K562 (cell line): Measurements from ENCODE around the gene CLK3. TPM values are rescaled to one million over a fixed set of nuclear protein-coding genes. Genes with fewer than 3 reads are reported as not detected.

Source experiments
- ATAC-seq: fragments of 200-7000 bp; cut with Tn5 transposase; 3 replicates; pipeline ENCODE4 v1.9.1; 2020; ENCODE audit warnings: moderate library complexity
- BruUV-seq: library from RNA; stranded (reverse); fragments of 400-500 nt; replicated peaks from 2 replicates; lab custom pipeline; 2021; lab: Mats Ljungman, UMichigan
- CTCF ChIA-PET: fragments of 300-600 bp; formaldehyde crosslinking; extraction: SDS; loops from one replicate; lab custom pipeline; 2021; ENCODE audit warnings: low intra/inter-chr PET ratio; lab: Yijun Ruan, JAX
- POLR2A ChIA-PET: fragments of 300-600, 350-650 bp; sonication (Branson Sonifier 250); formaldehyde crosslinking; extraction: SDS; loops from one replicate; lab custom pipeline; 2021; ENCODE audit warnings: antibody characterized with exemption, inconsistent platforms; lab: Yijun Ruan, JAX
- DNase-seq, 4 experiments: peaks; one replicate each; pipeline versions ENCODE4 v3.0.0 to v3.0.0-alpha.2; 2011 to 2018; ENCODE audit warnings: low spot score in 3 of 4, mixed read lengths in 3 of 4; ENCODE audit errors: extremely low read depth in 1 of 4
- FAIRE-seq: peaks from 2 replicates; lab custom pipeline; 2011; peaks lifted over from hg19 to GRCh38; lab: Jason Lieb, UNC
- H2AFZ ChIP-seq: 2 replicates; pipeline ENCODE4 v1.6.0; 2011; ENCODE audit warnings: low read depth, low read length, control low read depth, inconsistent platforms
- H3K27ac ChIP-seq: fragments of 200-600 bp; 3 replicates; pipeline ENCODE4 v1.8.0; 2011; ENCODE audit warnings: low read depth, mild to moderate bottlenecking, control low read depth, inconsistent platforms, low read length, moderate library complexity, mixed read lengths; ENCODE audit errors: extremely low read depth
- H3K27me3 ChIP-seq, 2 experiments: fragments of 300-600 bp in 1 of 2; 2 replicates in 1 of 2; 3 replicates in 1 of 2; pipeline versions ENCODE4 v1.6.0 to v1.8.0; 2011; ENCODE audit warnings: inconsistent platforms in 2 of 2, low read length in 2 of 2, mild to moderate bottlenecking in 1 of 2, mixed read lengths in 1 of 2, moderate library complexity in 1 of 2; ENCODE audit not compliant: control insufficient read depth in 2 of 2, insufficient read depth in 2 of 2
- H3K36me3 ChIP-seq: fragments of 300-600 bp; 3 replicates; pipeline ENCODE4 v1.8.0; 2011; ENCODE audit warnings: mild to moderate bottlenecking, low read length, inconsistent platforms; ENCODE audit not compliant: control insufficient read depth, insufficient read depth
- H3K4me1 ChIP-seq, 2 experiments: fragments of 200-600 bp in 1 of 2; replicated peaks in 1 of 2; 2 replicates in 1 of 2; 3 replicates in 1 of 2; pipeline versions ENCODE4 v1.5.1 to v1.8.0; 2011; ENCODE audit warnings: inconsistent platforms in 2 of 2, low read length in 2 of 2, mild to moderate bottlenecking in 1 of 2, mixed read lengths in 1 of 2, moderate library complexity in 1 of 2; ENCODE audit not compliant: control insufficient read depth in 2 of 2, insufficient read depth in 2 of 2
- H3K4me2 ChIP-seq: 2 replicates; pipeline ENCODE4 v1.6.1; 2011; ENCODE audit warnings: low read length, control low read depth, inconsistent platforms, mixed read lengths; ENCODE audit not compliant: insufficient read depth
- H3K4me3 ChIP-seq: fragments of 200-600 bp; sonication (generic), shearing (Covaris generic); 2 replicates; pipeline ENCODE4 v1.5.1; 2016; ENCODE audit warnings: control low read depth, inconsistent platforms
- H3K79me2 ChIP-seq: fragments of 200-600 bp; 3 replicates; pipeline ENCODE4 v1.8.0; 2011; ENCODE audit warnings: low read length, inconsistent platforms; ENCODE audit not compliant: control insufficient read depth, insufficient read depth
- H3K9ac ChIP-seq, 2 experiments: 2 replicates each; pipeline versions ENCODE4 v1.6.0 to v1.6.1; 2011; ENCODE audit warnings: low read depth in 2 of 2, low read length in 2 of 2, control low read depth in 1 of 2, inconsistent platforms in 1 of 2, mild to moderate bottlenecking in 1 of 2, mixed read lengths in 1 of 2; ENCODE audit not compliant: insufficient read depth in 1 of 2
- H3K9me1 ChIP-seq: one replicate; pipeline ENCODE4 v1.6.0; 2011; ENCODE audit warnings: inconsistent platforms, mild to moderate bottlenecking, low read length, moderate library complexity; ENCODE audit not compliant: control insufficient read depth, insufficient read depth
- H3K9me3 ChIP-seq: replicated peaks from 2 replicates; pipeline ENCODE4 v1.5.1; 2011; ENCODE audit warnings: low read depth, low read length, inconsistent platforms; ENCODE audit not compliant: control insufficient read depth, insufficient read depth
- H4K20me1 ChIP-seq: replicated peaks from 2 replicates; pipeline ENCODE4 v1.6.1; 2011; ENCODE audit warnings: low read length, inconsistent platforms, mixed read lengths; ENCODE audit not compliant: control insufficient read depth, insufficient read depth
- ZNF311 ChIP-seq: fragments of 250-450 bp; sonication (Bioruptor Pico); IDR thresholded peaks from 2 replicates; pipeline ENCODE4 v1.4.0; 2020; ENCODE audit warnings: mild to moderate bottlenecking, moderate library complexity
- ZNF76 ChIP-seq: fragments of 250-450 bp; sonication (Bioruptor Pico); IDR thresholded peaks from 2 replicates; pipeline ENCODE4 v1.4.0; 2020; ENCODE audit warnings: mild to moderate bottlenecking, moderate library complexity, borderline replicate concordance
- ZNF764 ChIP-seq: fragments of 250-450 bp; sonication (Bioruptor Pico); IDR thresholded peaks from 2 replicates; pipeline ENCODE4 v1.4.0; 2020; ENCODE audit warnings: low read depth, mild to moderate bottlenecking, moderate library complexity
- WGBS: fragments of 100-300 bp; shearing (Covaris generic); methylation state at CpG from one replicate; pipeline ENCODE4 v1.1.6; 2016; ENCODE audit warnings: low coverage, mixed read lengths; ENCODE audit not compliant: insufficient coverage; ENCODE audit errors: missing lambda C conversion rate; 5-methylcytosine and 5-hydroxymethylcytosine counted together
- in situ Hi-C: fragments of 300-500 bp; cut with MboI; formaldehyde crosslinking; loops from 4 replicates; pipeline ENCODE4 v1.15.0; 2018; ENCODE audit warnings: inconsistent platforms, mixed read lengths
- intact Hi-C: fragments of 100-400 bp; cut with micrococcal nuclease; formaldehyde crosslinking; loops from 2 replicates; pipeline ENCODE4 v1.14.2; 2022
- polyA plus RNA-seq, 8 experiments: library from polyadenylated mRNA; depleted of rRNA in 4 of 8; stranded (reverse) in 5 of 8; unstranded in 3 of 8; fragments of >200 nt; fragmentation: Nextera tagmentation in 2 of 8; fragmentation: Illumina TruSeq in 1 of 8; extraction: Ambion mirVana in 2 of 8; extraction: Trizol in 1 of 8; gene quantifications; 2 replicates each; pipeline versions ENCODE4 v1.2.1 to v1.2.3, GENCODE V29; 2011 to 2014; ENCODE audit warnings: inconsistent platforms in 1 of 8, missing spikeins in 1 of 8
- total RNA-seq, 7 experiments: library from RNA; depleted of rRNA in 6 of 7; stranded (reverse); fragments of >200 nt in 6 of 7; fragmentation: Illumina TruSeq in 2 of 7; extraction: Trizol in 2 of 7; gene quantifications; 2 replicates each; pipeline versions ENCODE4 v1.2.1 to v1.2.3, GENCODE V29; 2011 to 2021; ENCODE audit warnings: low replicate concordance in 1 of 7
- TF ChIP-seq, protein P1 (sequence below), 2 experiments: IDR thresholded peaks; 2 replicates each; pipeline ENCODE4 v1.6.1; 2012; ENCODE audit warnings: improper control_type of control experiment in 2 of 2, low read depth in 2 of 2, low read length in 2 of 2, borderline replicate concordance in 1 of 2
- TF ChIP-seq, protein P2 (sequence below): sonication (generic); formaldehyde crosslinking; IDR thresholded peaks from 2 replicates; pipeline ENCODE4 v1.8.0; 2023; ENCODE audit warnings: mild to moderate bottlenecking, missing genetic modification reagents

The CLK3 gene
- total and polyA plus RNA-seq, 9 of the 15 experiments (the other 6 are each of a cell fraction or from before 2014, with no cell fraction given), result 1.2 to 95.2 (median 51.7) TPM

DNA sequence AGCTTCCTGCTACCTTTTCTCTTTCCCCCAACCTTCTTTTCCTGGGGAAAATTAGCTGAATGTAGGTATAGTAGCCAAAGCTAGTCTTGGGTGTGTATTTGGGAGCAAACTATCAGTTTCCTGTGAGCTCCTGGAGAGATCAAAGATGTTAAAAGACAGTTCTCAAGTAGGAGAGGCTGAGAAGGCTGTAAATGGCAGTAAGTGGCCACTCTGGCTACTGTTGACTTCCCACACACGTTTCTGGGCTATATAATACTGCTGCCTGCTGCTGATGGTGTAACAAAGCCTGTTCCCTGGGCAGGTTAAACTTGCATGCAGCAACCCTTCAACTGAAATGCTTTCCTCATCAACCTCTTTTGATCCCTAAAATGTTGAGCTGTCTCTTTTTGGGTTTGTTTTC, 47.0 kb upstream of the CLK3 start:
- WGBS, result 4% methylated on average over 1 of the region's 1 CpG
- BruUV-seq, result no TSS peak
- no peak overlapping the region for H3K9ac ChIP-seq
- no peak overlapping the region for H2AFZ ChIP-seq
- H3K4me1 ChIP-seq, result no peaks in the 10 kb centered on the region; a peak in 1 of 5 replicates
- H3K27ac ChIP-seq, result no peak overlapping the region
- peaks cover 8% of the 10 kb centered on the region; the same call in 2 of the 3 replicates for H3K36me3 ChIP-seq
- H3K27me3 ChIP-seq, result no peaks in the 10 kb centered on the region
- in situ Hi-C loops (no loop called here), intact Hi-C loops (no loop called here)
- FAIRE-seq (no peak), DNase-seq (no peak), ATAC-seq (no peak; the same call in 2 of the 3 replicates)
- POLR2A ChIA-PET, result interaction anchor here (0.6 to 1.8 kb wide), 7 partner anchors 9 to 422 kb away, joined by 3 to 7 read pairs (median 5); no protein-coding TSS in a partner anchor
- CTCF ChIA-PET, result no interaction called here
- 0 out of 3 replicates have a peak, but pooled peaks cover 4% of the 10 kb centered on the region for H3K79me2 ChIP-seq
- H3K9me1 ChIP-seq, result no peaks in the 10 kb centered on the region
- no peaks in the 10 kb centered on the region for H3K9me3 ChIP-seq
- H3K4me3 ChIP-seq, result no peak overlapping the region
- H4K20me1 ChIP-seq, result 0 out of 2 replicates have a peak, but pooled peaks cover 21% of the 10 kb centered on the region
- TF ChIP-seq ZNF311 (CRISPR knock-in tag) (no peak), ZNF764 (CRISPR knock-in tag) (no peak), ZNF76 (CRISPR knock-in tag) (no peak)
- TF ChIP-seq, protein P1, sequence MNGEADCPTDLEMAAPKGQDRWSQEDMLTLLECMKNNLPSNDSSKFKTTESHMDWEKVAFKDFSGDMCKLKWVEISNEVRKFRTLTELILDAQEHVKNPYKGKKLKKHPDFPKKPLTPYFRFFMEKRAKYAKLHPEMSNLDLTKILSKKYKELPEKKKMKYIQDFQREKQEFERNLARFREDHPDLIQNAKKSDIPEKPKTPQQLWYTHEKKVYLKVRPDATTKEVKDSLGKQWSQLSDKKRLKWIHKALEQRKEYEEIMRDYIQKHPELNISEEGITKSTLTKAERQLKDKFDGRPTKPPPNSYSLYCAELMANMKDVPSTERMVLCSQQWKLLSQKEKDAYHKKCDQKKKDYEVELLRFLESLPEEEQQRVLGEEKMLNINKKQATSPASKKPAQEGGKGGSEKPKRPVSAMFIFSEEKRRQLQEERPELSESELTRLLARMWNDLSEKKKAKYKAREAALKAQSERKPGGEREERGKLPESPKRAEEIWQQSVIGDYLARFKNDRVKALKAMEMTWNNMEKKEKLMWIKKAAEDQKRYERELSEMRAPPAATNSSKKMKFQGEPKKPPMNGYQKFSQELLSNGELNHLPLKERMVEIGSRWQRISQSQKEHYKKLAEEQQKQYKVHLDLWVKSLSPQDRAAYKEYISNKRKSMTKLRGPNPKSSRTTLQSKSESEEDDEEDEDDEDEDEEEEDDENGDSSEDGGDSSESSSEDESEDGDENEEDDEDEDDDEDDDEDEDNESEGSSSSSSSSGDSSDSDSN (IDR thresholded peaks at IDR 0.05; ENCODE audit: borderline replicate concordance in 1 of 2, low read depth in 2 of 2, low read length in 2 of 2), result no peak
- TF ChIP-seq, protein P2, sequence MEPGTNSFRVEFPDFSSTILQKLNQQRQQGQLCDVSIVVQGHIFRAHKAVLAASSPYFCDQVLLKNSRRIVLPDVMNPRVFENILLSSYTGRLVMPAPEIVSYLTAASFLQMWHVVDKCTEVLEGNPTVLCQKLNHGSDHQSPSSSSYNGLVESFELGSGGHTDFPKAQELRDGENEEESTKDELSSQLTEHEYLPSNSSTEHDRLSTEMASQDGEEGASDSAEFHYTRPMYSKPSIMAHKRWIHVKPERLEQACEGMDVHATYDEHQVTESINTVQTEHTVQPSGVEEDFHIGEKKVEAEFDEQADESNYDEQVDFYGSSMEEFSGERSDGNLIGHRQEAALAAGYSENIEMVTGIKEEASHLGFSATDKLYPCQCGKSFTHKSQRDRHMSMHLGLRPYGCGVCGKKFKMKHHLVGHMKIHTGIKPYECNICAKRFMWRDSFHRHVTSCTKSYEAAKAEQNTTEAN (CRISPR knock-in tag), result no peak
- no peak overlapping the region for H3K4me2 ChIP-seq
